Ecto neural progenitor cell (in vitro differentiated cells): ENCODE data around the gene HBZ.
"Not testable (repeated sequence)": the region's sequence is repeated elsewhere in the genome, so short reads cannot be mapped to it uniquely, and the experiment has no call there.

Source experiments
- DNase-seq: peaks from one replicate; pipeline ENCODE4 v3.0.0-alpha.2; 2018; ENCODE audit warnings: low spot score

Gene HBZ

DNA sequence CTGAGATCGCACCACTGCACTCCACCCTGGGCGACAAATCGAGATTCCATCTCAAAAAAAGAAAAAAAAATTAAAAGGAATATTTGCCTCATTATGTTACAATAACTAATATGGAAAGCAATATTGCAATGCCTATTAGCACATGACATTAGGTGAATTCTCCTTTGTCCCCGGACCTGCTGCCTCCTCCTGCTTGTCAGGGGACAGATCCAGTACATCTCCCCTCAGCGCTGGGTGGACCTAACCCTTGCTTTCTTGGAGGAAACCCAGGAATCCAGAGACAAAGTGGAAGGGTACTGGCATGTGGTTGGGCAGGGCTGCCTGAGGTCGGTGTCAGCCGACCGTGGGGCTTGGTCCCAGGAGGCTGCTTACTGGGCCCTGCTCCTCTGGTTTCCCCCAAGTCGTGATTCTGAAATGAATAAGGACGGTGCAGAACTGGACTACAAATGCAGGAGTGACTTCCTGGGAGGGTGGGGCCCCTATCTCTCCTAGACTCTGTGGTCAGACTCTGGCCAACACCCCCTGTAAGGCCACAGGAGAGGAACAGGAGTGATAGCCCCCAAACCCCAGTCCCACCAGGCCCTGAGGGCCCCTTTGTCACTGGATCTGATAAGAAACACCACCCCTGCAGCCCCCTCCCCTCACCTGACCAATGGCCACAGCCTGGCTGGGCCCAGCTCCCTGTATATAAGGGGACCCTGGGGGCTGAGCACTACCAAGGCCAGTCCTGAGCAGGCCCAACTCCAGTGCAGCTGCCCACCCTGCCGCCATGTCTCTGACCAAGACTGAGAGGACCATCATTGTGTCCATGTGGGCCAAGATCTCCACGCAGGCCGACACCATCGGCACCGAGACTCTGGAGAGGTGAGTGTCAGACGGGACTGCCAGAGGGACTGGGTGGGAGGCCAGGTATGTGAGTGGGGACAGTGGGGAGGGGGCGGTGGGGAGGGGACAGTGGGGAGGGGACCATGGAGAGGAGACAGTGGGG, at the start of gene HBZ:
Gene HBZ (plus strand): TSS at position 504 of the 988 bp plus-strand sequence. CDS start 266 bp downstream, at position 770.
- no peak for DNase-seq

DNA sequence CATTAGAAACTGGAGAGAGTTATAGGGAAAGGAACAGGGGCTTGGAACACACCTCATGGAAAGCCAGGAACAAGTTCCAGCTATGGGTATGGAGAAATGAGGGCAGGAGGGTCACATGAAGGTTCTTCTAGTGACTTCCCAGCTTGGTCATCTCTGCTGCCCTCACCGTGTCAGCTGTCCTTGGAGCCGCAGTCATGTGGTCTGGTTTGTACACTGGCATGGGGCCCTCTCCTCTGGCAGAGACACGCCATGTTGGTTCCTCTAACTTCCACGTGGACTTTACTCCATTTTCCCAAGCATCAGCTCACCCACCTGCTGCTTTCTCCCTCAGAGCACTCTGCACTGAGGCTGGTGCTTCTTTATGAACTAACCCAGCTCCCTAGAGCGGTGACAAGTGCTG, 48.1 kb upstream of the HBZ start:
- DNase-seq, result no peak

DNA sequence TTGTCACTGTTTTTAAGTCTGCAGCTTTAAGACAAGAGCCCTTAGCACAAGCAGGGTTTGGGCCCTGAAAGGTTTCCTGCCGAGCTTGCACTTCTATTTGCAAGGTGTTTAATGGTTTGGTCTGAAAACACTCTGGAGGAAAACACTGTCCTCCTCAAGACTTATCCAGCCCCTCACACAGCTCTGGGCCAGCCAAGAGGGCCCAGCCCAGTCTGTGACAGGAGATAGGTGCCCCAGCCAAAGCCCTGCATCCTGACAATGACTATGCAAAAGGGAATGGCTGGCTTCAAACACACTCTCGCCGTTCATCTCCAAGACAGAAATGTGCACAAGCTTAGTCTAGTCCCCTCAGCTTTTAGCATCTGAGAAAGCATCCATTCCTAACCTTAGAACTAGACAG, 47.5 kb upstream of the HBZ start:
- no peak for DNase-seq

DNA sequence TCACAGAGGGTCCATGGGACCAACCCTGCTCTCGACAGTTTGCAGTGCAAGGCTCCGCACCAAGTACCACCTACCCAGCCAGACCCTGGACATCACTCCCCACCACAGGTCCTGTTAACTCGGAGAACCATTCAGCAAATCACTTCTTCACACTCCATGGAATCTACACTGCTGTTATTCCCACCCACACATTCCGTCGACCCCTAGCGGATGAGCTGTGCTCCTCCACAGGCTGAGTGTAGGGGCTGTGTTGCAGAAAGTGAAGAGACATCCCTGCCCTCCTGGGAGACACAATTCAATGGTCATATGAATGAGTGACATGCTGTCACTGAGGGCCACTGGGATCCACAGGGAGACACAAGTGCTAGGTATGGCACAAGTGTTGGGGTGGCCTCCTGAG, 46.9 kb upstream of the HBZ start:
- DNase-seq, result no peak

DNA sequence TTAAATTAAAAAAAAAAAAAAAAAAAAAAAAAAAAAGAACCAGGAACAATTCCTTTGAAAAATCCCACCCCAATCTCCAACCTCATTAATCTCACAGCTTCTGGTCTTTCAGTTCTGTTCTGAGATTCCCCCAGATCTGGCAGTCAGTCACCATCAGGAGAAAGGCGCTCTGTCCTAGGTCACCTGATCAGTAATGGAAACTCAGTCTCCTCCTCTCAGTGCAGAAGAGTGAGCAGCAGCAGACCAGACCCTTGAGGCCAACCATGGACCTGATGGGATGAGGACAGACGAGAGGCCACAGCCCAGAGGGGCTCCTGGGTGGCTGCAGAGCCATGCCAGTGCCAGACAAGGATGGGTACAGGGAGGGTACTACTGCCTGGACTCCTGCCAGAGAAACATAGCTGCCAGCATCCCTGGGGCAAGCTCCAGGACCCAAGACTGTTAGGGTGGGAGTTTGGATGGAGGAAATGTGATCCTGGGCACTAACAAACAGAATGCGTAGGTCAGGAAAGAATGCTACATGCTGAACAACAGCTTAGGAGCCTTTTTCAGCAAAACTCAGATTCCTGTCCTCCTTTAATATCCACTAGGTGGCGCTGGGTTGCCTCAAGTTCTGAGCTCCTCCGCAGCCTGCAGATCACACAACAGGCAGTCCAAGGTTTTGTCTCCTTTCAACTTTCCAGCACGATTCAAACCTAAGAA, 45.7 kb upstream of the HBZ start:
- peak; percentile 70 for DNase-seq

DNA sequence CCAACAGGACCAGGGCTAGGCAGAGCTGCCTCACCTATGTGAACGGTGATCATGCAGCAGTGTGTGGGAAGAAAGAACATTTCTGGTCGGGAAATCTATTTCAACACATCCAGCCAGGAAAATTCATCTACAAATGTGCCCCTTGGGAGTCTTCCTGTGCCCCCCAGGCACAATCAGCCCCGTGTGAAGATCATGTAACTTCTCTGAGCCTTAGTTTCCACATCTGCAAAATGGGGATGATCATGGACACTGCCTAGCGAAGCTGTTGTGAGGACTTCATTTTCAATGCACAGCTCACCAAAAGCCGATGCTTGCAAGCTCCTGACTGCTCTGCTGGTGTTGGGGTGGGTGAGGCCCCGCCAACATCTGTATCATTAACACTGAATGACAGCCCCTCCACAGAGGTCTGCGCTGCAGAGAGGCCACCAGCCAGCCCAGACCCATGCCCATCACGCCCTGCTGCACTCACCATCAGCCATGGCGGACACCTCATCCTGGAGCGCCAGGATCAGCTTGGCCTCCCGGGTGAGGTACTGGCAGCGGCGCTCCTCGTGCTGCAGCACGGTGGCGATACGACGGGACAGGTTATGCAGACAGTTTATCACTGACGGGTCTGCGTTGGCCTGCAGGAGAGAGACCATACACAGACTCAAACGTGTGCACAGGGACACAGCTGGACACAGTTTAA, 40.1 kb upstream of the HBZ start:
- no peak for DNase-seq

DNA sequence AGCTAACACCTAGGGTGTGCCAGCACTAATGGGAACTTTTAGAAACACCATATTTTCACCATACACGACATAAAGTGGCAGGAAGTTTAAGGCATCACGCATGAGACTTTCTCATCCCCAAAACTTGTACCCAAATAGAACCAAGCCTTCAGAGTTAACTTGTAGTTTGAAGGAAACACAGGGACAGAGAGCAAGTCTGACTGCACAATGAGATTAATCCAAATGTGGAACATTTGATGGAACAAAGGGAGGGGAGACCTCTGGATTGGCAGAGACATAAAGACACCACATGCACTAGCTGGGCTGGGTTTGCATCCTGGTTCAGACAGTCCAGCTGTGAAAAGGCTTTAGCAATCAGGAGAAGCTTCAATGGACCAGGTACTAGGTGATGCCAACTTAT, 38.1 kb upstream of the HBZ start:
- DNase-seq, result no peak

DNA sequence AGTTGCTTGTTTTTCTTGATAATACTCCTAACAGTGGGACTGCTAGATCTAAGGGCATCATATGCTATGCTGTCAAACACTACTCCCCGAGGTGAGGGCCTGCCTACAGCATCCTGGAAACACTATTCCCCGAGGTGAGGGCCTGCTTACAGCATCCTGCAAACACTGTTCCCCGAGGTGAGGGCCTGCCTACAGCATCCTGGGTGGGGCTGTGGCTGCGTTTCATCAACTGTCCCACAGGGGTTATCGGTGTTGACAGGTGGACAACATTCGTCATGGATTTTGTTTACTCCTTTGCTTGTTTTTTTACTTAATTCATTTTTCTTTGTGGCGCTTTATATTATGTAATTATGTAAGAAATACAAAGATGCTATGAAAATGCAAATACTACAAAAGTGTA, 36.4 kb upstream of the HBZ start:
- DNase-seq, result no peak

DNA sequence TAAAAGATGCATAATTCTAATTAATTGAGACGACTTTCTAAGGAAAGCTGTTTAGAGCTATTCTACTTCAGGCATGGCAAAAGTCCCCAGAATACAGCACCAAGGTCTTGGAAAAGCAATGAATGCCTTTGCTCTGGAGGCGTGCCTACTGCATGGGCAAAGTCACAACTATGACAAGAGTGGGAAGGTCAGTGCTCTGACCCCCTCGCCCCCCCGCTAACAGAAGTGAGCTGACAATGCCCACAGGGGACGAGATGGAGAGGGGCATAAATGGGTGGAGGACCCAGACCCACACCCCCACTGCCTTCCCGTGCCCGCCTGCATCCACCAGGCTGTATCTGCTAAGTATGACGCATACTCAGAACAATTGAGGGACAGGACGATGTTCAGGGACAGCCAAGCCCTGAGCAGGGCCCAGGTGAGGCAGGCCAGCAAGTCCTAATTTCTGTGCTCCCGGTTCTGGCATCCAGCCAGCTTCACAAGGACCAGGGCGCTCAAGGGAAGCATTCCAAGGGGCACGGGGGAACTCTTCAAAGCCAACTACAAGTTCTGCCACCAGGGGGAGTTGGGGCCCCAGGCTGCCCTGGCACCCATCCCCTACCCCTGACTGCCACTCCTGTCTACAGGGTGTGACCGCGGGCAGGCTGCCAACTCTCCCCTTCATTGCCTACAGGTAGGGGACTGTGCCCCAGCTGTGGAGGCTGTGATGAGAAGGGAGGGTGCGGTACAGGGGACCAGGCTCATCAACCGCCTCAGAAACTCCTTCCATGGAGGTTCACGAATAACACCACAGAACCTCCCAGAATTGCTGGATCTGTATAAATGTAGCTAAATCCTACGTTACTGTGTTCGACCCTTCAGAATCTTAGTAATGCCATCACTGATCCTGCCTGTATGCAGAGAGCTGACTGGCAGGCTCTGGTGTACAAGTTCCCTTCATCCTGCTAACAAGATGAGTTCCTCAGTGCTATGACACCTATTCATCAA, 34.8 kb upstream of the HBZ start:
- DNase-seq, result peak; percentile 76

DNA sequence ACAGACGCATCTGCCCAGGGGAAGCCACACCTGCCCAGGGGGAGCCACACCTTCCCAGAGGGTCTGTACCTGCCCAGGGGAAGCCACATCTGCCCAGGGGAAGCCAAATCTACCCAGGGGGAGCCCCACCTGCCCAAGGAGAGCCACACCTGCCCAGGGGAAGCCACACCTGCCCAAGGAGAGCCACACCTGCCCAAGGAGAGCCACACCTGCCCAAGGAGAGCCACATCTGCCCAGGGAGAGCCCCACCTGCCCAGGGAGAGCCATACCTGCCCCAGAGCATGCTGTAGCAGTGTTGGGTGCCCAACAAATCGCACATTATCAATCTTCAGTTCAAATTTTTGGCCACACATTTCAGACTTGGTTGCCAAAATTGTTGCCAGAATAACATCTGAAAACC, 33.6 kb upstream of the HBZ start:
- DNase-seq, result no peak

DNA sequence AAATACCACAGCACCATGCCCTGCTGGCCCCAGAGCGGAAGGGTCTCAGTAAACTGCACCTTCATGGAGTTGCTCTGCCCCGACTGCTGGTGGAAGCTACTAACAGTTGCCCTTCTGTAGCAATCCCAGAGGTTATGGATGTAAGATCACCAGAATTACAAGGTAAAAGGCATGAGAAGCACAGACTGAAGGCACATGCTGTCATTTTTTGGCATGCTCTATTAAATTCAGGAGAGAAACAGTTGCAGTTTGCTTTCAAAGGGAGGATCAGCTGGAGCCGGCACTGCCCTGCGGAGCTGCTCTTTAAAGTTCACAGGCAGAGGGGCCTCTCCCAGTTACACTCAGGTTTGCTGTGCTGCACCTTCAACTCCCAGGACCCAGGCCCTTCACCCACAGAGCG, 33.1 kb upstream of the HBZ start:
- DNase-seq, result no peak

DNA sequence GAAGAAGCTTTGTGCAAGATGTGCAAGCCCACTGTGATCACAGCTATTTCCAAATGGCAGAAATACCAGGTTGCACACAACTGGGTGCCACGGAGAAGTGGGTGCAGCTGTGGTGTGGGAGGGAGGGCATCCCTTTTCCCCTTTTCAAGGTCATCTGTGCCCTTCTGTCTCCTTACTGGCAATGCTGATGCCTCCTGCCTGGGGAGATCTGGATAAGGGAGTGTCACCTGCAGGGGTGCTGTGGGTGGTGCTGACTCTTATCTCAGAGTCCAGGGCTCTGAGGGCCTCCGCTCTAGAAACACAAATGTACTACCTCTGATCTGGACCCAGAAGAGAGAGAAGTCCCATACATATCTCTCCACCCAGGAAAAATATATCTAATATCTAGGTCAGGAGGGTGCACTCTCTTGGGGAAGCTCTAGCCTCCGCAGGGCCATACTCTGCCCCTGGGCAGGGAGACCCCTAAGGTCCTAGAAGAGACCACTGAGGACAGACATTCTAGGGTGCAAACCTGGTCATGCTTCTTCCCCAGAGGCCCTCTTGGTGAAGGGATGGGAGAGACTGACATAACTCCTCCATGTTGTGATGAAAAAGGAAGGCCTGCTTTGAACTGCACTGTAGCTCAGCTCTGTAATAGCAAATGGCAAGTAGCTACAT, 32.5 kb upstream of the HBZ start:
- no peak for DNase-seq

DNA sequence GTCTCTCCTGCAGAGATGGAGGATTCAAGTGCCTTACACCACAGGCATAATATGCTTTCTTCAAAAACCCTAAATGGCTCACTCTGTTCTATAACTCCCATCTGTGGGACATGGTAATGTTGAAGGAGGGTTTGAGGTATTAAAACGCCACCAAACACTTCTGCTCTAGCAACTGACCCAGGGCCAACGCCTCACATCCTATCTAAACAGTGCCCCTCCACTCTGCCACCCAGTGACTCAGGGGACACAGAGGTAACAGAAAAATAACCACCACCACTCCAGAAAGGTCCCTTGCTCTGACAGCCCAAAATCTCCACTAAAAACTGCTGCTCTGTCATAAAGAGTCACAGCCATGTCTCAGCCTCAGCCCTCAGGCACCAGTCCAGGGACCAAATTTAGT, 31.7 kb upstream of the HBZ start:
- no peak for DNase-seq

DNA sequence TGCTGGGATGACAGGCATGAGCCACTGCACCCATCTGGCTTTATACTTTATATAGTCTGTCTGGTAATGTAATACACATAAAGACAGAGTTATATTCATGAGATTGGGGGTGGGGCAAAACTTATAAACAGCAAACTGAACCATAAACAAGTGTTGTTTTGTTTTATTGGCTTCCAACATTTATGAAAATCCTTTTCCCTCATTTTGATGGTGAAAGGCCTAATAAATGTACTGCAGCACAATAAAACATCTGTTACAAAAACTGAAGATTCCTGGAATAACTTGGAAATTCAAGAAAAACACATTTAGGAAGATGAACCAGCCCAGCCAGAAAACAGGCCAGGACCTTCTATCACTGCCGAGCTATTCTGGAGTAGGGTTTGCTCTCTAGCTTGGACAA, 30.1 kb upstream of the HBZ start:
- no peak for DNase-seq

DNA sequence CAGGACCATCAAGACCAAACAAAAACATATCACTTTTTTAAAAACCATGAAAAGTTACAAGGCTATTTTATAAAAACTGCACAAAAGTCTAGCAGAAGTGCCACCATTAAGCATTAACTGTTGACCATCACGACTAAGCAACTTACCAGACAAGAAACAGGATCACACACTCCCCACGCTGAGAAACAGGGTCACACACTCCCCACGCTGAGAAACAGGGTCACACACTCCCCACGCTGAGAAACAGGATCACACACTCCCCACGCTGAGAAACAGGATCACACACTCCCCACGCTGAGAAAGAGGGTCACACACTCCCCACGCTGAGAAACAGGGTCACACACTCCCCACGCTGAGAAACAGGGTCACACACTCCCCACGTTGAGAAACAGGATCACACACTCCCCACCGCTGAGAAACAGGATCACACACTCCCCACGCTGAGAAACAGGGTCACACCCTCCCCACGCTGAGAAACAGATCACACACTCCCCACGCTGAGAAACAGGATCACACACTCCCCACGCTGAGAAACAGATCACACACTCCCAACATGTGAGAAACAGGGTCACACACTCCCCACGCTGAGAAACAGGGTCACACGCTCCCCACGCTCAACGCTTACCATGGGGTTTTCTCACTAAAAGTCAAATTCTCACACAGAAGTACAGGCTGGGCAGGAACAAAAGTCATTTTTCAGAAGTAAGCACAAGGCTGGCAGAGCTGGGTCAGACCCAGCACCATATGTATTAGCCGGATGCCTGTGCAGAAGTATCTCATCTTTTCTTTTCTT, 28.7 kb upstream of the HBZ start:
- DNase-seq, result not testable (repeated sequence)

DNA sequence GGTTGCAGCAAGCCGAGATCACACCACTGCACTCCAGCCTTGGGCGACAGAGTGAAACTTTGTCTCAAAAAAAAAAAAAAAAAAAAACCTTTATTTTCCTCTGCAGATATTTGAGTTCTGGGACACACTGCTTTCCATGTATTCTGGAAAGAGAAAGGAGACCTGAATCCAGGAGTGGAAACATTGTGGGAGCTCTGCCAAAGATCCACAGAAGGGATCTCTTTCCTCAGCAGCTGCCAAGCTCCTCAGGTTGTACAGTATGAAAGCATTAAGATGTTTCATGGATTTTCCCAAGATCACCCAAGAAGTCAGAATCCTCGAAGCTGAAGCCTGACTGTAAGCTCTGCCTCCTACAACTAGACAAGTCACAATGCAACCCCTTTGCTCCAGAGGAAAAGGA, 27.4 kb upstream of the HBZ start:
- DNase-seq, result no peak

DNA sequence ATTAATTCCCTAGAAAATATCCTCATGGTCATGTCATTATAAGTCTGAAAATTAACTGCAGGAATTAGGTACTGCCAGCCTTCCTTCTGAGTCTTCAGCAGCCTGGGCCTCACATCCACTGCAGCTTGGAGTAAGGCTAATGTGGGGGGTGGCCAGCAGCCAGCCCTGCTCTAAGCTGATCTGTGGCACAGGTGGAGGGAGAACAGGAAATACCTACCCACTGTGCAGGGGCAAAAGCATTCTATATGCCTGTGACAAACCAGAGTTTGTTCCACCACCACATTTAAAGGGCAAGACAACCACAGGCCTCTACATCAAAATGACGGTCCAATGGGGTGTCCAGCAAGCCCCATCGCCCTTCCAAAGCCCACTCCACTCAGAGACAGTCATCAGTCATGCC, 23.4 kb upstream of the HBZ start:
- DNase-seq, result no peak

DNA sequence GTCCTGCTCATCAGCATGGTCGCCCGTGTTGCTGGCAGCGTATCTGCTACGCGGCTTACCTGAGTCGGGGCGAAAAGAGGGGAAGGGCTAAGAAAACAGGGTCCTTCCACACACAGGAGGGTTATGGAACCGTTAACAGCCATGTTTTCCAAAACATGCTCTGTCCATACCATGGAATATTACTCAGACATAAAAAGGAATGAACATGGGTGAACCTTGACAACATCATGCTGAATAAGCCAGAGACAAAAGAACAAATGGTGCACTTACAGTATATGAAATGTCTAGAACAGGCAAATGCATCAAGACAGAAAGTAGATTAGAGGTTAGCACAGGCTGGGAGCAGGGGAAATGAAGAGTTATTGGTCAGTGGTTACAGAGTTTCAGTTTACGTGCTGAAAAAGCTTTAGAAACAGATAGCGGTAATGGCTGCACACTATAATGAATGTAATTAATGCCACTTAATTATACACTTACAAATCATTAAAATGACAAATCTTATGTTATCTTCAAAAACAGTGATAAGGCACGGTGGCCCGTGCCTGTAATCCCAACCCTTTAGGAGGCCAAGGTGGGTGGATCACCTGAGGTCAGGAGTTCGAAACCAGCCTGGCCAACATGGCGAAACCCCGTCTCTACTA, 21.8 kb upstream of the HBZ start:
- no peak for DNase-seq

DNA sequence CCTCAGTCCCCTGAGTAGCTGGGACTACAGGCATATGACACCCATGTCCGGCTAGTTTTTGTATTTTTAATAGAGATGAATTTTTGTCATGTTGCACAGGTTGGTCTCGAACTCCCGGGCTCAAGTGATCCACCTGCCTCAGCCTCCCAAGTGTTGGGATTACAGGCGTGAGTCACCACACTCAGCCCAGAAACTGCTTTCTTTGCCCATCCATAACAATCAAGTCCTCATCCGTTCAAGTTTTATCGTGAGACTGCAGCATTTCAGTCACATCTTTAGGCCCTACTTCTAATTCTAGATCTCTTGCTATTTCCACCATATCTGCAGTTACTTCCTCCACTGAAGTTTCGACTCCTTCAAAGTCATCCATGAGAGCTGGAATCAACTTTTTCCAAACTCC, 20.3 kb upstream of the HBZ start:
- DNase-seq, result no peak

DNA sequence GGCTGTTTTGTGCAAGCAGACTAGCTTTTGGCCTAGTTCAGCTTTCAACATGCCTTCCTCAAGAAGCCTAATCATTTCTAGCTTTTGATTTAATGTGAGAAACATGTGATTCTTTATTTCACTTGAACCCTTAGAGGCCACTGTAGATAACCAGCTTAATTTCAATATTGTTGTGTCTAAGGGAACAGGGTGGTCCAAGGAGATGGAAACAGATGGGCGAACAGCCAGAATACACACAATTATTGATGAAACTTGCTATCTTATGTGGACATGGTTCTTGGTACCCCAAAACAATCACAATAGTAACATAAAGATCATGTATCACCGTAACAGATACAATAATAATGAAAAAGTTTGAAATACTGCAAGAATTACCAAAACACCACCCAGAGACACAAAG, 18.7 kb upstream of the HBZ start:
- DNase-seq, result no peak
